Hypothalamus (tissue), 51 donors: Measurements from ENCODE around the gene EFHD1.
"Not testable (repeated sequence)": the region's sequence is repeated elsewhere in the genome, so short reads cannot be mapped to it uniquely, and the experiment has no call there.

Source experiments
- DNase-seq, 51 donors: peaks; one replicate each; lab custom pipeline; 2025; lab: John Stamatoyannopoulos, UW

The EFHD1 gene

GRCh38 chr2:232687382-232688160 lies 54.2 kb downstream of the EFHD1 start:
- DNase-seq: no peak

DNA sequence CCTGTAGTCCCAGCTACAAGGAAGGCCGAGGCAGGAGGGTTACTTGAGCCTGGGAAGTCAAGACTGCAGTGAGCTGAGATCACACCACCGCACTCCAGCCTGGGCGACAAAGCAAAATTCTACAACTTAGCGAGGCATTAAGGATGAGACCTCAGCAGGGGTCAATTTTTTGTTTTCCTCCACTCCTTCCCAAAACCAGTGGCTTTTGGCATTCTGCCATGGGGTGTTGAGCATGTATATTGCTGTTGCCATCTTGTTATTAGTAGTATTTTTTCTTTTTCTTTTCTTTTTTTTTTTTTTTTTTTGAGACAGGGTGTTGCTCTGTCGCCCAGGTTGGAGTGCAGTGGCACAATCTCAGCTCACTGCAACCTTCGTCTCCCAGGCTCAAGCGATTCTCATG lies 54.8 kb downstream of the EFHD1 start:
- no peak for DNase-seq

GRCh38 chr2:232689152-232689910 lies 55.9 kb downstream of the EFHD1 start:
- peak in 33 of 51 donors; percentile 9 to 82 (median 48) for DNase-seq

DNA sequence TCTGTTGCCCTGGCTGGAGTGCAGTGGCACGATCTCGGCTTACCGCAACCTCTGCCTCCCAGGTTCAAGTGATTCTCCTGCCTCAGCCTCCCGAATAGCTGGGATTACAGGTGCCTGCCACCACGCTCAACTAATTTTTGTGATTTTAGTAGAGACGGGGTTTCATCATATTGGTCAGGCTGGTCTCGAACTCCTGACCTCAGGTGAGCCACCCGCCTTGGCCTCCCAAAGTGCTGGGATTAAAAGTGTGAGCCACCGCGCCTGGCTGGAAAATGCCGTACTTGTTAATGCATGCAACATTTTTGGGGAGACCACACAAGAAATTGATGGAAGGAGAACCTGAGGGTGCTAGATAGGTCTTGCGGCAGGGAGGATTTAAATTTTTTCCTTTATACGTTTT lies 57.7 kb downstream of the EFHD1 start:
- not testable (repeated sequence) for DNase-seq

DNA sequence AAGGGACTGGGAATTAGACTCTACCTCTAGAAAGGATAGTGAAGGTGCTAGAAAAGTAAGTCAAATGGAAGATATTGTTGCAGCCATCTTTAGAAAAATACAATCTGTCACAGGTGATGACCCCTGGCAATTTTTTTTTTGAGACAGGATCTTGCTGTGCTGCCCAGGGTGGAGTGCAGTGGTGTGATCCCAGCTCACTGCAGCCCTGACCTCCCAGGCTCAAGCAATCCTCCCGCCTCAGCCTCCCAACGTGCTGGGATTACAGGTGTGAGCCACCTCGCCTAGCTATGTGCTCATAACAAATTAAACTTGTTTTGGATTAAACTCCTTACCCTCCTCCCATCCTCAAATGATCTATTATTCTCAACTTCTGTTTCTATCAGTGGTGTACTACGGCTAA lies 59.9 kb downstream of the EFHD1 start:
- no peak for DNase-seq

DNA sequence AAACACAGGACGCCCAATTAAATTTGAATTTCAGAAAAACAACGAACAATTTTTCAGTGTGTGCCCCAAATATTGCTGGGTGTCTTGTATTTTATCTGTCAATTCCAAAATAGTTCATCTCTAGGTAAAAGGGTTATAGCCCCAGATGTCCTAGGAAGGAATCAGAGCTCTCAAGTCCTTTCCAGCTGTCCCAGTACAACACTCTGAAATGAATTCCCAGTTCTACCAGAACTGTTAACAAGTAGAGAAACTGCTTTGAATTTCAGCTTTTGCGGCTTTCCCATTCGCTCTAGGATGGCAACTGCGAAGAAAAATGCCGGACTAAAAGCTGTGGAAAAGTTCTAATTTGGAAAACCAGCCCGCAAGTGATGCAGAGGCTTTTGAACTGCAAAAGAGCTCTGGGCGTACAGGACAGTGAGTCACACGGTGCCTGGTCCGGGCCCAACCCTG lies 63.2 kb downstream of the EFHD1 start:
- no peak for DNase-seq

GRCh38 chr2:232697059-232697806 lies 63.8 kb downstream of the EFHD1 start, which contains the start of gene GIGYF2:
TSS of gene GIGYF2 (plus strand) at chr2:232697331. CDS start at chr2:232735198, 37,867 bp downstream.
- peak; percentile 89 to 99 (median 96) for DNase-seq

GRCh38 chr2:232697807-232698110 lies 64.4 kb downstream of the EFHD1 start:
- peak in 6 of 51 donors; percentile 18 to 60 (median 44) for DNase-seq

- DNase-seq: no peak
Observed at GRCh38 chr2:232698556-232699091, 65.2 kb downstream of the EFHD1 start.

- DNase-seq: no peak
Observed at GRCh38 chr2:232699110-232699509, 65.7 kb downstream of the EFHD1 start.

DNA sequence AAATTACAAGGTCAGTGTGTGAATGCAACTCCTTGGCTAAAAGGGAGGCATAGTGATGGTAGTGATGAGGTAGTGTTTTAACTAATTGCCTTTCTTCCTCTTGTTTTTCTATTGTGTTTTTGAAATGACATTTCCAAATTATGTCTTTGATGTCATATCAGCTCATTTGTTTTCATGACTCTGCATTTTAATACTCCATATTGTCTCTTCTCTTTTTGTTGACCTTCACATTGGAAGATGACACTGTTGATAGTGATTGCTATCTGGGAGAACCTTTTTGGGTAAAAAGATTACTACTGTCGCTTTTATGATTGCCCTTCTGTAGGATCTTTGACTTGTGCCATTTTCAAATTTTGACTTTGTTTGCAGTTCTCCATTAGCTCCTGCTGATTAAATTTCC lies 66.8 kb downstream of the EFHD1 start:
- no peak for DNase-seq

DNA sequence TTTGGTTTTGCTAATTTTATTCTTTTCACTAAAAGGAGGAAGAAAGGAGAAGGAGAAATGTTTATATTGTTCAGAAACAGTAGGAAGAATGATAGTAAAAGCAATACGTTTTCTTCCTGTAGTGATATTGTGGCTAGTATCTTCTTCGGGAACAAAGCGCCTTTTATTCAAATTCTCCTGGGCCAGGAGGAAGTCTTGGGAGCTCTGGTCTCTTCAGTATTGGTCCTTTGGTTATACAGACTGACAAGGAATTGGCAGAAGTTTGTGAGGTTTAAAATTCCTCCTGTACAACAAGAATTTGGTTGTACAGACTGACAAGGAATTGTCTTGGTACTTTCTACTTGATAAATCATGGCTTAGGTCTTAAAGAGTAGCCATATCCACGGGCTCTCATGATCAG lies 73.7 kb downstream of the EFHD1 start:
- no peak for DNase-seq

DNA sequence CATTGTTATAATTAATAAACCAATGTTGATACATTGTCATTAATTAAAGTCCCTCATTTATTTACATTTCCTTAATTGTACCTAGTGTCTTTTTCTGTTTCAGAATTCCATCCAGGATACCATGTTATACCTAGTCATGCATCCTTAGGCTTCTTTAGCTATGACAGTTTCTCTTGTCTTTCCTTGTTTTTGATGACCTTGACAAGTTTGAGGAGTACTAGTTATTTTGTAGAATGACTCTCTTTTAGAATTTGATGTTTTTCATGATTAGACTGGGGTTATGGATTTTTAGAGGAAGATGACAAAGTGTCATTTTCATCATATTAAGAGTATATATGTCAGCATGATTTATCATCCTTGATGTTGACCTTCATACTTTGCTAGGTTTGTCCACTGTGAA lies 80.1 kb downstream of the EFHD1 start:
- DNase-seq: no peak

GRCh38 chr2:232714969-232715368 lies 81.6 kb downstream of the EFHD1 start:
- no peak for DNase-seq

DNA sequence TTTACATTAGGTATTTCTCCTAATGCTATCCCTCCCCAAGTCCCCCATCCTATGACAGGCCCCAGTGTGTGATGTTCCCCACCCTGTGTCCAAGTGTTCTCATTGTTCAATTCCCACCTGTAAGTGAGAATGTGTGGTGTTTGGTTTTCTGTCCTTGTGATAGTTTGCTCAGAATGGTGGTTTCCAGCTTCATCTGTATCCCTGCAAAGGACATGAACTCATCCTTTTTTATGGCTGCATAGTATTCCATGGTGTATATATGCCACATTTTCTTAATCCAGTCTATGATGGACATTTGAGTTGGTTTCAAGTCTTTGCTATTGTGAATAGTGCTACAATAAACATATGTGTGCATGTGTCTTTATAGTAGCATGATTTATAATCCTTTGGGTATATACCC lies 86.7 kb downstream of the EFHD1 start:
- DNase-seq: not testable (repeated sequence)

- DNase-seq: no peak
Observed at GRCh38 chr2:232721261-232721660, 87.9 kb downstream of the EFHD1 start.

- DNase-seq: no peak
Observed at GRCh38 chr2:232721882-232722281, 88.5 kb downstream of the EFHD1 start.

GRCh38 chr2:232723027-232723426 lies 89.6 kb downstream of the EFHD1 start:
- DNase-seq: no peak

GRCh38 chr2:232728785-232729184 lies 95.4 kb downstream of the EFHD1 start:
- DNase-seq: no peak

- DNase-seq: no peak
Observed at GRCh38 chr2:232731470-232731869, 98.1 kb downstream of the EFHD1 start.
